ENCODE data around the gene SPDYE3. TPM values are rescaled to one million over a fixed set of nuclear protein-coding genes. Genes with fewer than 3 reads are reported as not detected.
"Not testable (repeated sequence)": the region's sequence is repeated elsewhere in the genome, so short reads cannot be mapped to it uniquely, and the experiment has no call there.

The SPDYE3 gene
- total and polyA plus RNA-seq, 8 donors: not detected

- WGBS, 5 donors: 81 to 89% (median 85%) methylated on average over 9 of the region's 9 CpGs
- not testable (repeated sequence) for DNase-seq
These were observed 12.2 kb upstream of the SPDYE3 start for GRCh38 chr7:100295269-100295668.

GRCh38 chr7:100297852-100298631 is 9.5 kb upstream of the SPDYE3 start:
- H3K4me1 ChIP-seq; DNase-seq; H3K9me3 ChIP-seq; H3K36me3 ChIP-seq; H3K27me3 ChIP-seq; H3K4me3 ChIP-seq; intact Hi-C loops (cut with DNase I; ENCODE audit: low total_unique reads); H3K27ac ChIP-seq: not testable (repeated sequence)
- 55 to 83% (median 77%) methylated on average over 3 to 6 of the region's 6 CpGs for WGBS, 5 donors

More at GRCh38 chr7:100295269-100295668, 12.2 kb upstream of the SPDYE3 start:
- H3K27me3 ChIP-seq; H3K27ac ChIP-seq; H3K4me1 ChIP-seq; H3K9me3 ChIP-seq; intact Hi-C loops (cut with DNase I; ENCODE audit: low total_unique reads); H3K4me3 ChIP-seq; H3K36me3 ChIP-seq: not testable (repeated sequence)

- 83 to 89% (median 87%) methylated on average over 7 of the region's 7 CpGs for WGBS, 5 donors
- DNase-seq; intact Hi-C loops (cut with DNase I; ENCODE audit: low total_unique reads); H3K4me1 ChIP-seq; H3K9me3 ChIP-seq; H3K36me3 ChIP-seq; H3K4me3 ChIP-seq; H3K27ac ChIP-seq; H3K27me3 ChIP-seq: not testable (repeated sequence)
These were observed 8.9 kb upstream of the SPDYE3 start for GRCh38 chr7:100298632-100298895.

GRCh38 chr7:100304526-100304925 is 3.0 kb upstream of the SPDYE3 start:
- not testable (repeated sequence) for H3K4me3 ChIP-seq

GRCh38 chr7:100318329-100318728 is 10.8 kb downstream of the SPDYE3 start:
- H3K4me3 ChIP-seq; DNase-seq; H3K9me3 ChIP-seq; intact Hi-C loops (cut with DNase I; ENCODE audit: low total_unique reads); H3K27ac ChIP-seq; H3K27me3 ChIP-seq; H3K4me1 ChIP-seq: not testable (repeated sequence)
- WGBS, 5 donors: 89 to 93% (median 91%) methylated on average over 3 to 4 of the region's 5 CpGs
- H3K36me3 ChIP-seq: peaks cover 0 to 24% (median 16%) of the 10 kb centered on the region in 4 donors

More at GRCh38 chr7:100304526-100304925, 3.0 kb upstream of the SPDYE3 start:
- H3K27ac ChIP-seq; DNase-seq; H3K27me3 ChIP-seq; intact Hi-C loops (cut with DNase I; ENCODE audit: low total_unique reads); H3K4me1 ChIP-seq; H3K36me3 ChIP-seq; H3K9me3 ChIP-seq: not testable (repeated sequence)
- 87 to 95% (median 91%) methylated on average over 8 to 11 of the region's 12 CpGs for WGBS, 5 donors

GRCh38 chr7:100321648-100322047 is 14.1 kb downstream of the SPDYE3 start:
- H3K4me3 ChIP-seq; intact Hi-C loops (cut with DNase I; ENCODE audit: low total_unique reads); H3K4me1 ChIP-seq; H3K27me3 ChIP-seq; H3K9me3 ChIP-seq; H3K27ac ChIP-seq; DNase-seq: not testable (repeated sequence)
- 88 to 98% (median 96%) methylated on average over 1 of the region's 1 CpG for WGBS, 5 donors
- H3K36me3 ChIP-seq: peaks cover 0 to 54% (median 46%) of the 10 kb centered on the region in 4 donors

- WGBS, 5 donors: 91 to 96% (median 94%) methylated on average over 10 to 13 of the region's 13 CpGs
- peaks cover 0 to 74% (median 65%) of the 10 kb centered on the region in 4 donors for H3K36me3 ChIP-seq
- DNase-seq; H3K4me1 ChIP-seq; H3K27ac ChIP-seq; intact Hi-C loops (cut with DNase I; ENCODE audit: low total_unique reads); H3K4me3 ChIP-seq; H3K27me3 ChIP-seq; H3K9me3 ChIP-seq: not testable (repeated sequence)
These were observed 16.7 kb downstream of the SPDYE3 start for GRCh38 chr7:100324194-100324593.

- 82 to 95% (median 92%) methylated on average over 7 to 9 of the region's 9 CpGs for WGBS, 5 donors
- H3K36me3 ChIP-seq: peaks cover 0 to 72% (median 55%) of the 10 kb centered on the region in 4 donors
- H3K4me3 ChIP-seq; H3K9me3 ChIP-seq; H3K4me1 ChIP-seq; H3K27ac ChIP-seq; intact Hi-C loops (cut with DNase I; ENCODE audit: low total_unique reads); DNase-seq; H3K27me3 ChIP-seq: not testable (repeated sequence)
These were observed 18.2 kb downstream of the SPDYE3 start for GRCh38 chr7:100325671-100326070.

GRCh38 chr7:100326914-100327313 is 19.4 kb downstream of the SPDYE3 start:
- WGBS, 5 donors: 93 to 97% (median 97%) methylated on average over 6 to 10 of the region's 11 CpGs
- H3K9me3 ChIP-seq; H3K4me3 ChIP-seq; H3K27ac ChIP-seq; intact Hi-C loops (cut with DNase I; ENCODE audit: low total_unique reads); H3K4me1 ChIP-seq; H3K27me3 ChIP-seq; DNase-seq: not testable (repeated sequence)
- peaks cover 0 to 72% (median 56%) of the 10 kb centered on the region in 4 donors for H3K36me3 ChIP-seq

All from stomach (tissue), 9 donors.